Choroid plexus epithelial cell (primary cell): Measurements from ENCODE around the gene ELMO1.

Experiments
- DNase-seq: peaks from one replicate; pipeline ENCODE4 v3.0.0-alpha.2; 2010; ENCODE audit warnings: low read depth
- H3K4me3 ChIP-seq: 2 replicates; pipeline ENCODE4 v1.5.1; 2011; ENCODE audit warnings: low read depth, mild to moderate bottlenecking, control low read depth, low read length, moderate library complexity
- TF ChIP-seq, protein P1 (sequence below): conservative IDR thresholded peaks from 2 replicates; pipeline ENCODE4 v1.5.1; 2011; ENCODE audit warnings: low read depth, mild to moderate bottlenecking, control low read depth, inconsistent platforms, low read length, moderate library complexity

ELMO1 gene

DNA sequence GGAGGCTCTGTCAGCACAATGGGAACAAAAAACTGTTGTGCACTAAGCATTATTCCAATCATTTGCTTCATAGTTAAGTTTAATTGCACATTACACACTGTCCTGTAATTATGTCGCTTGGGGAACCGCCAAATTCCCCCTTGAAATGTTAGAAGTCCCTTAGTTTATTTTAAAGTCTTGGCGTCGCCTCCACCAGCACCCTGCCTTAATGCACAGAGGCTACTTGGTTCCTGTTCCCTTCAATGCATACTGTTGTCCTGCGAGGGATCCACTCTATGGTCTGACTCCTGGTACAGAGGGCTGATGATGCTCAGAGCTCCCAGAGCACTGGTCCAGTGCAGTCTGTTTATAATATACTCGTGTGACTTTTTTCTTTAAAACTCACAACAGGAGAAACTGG, 330.7 kb downstream of the ELMO1 start:
- DNase-seq: no peak
- TF ChIP-seq, protein P1, sequence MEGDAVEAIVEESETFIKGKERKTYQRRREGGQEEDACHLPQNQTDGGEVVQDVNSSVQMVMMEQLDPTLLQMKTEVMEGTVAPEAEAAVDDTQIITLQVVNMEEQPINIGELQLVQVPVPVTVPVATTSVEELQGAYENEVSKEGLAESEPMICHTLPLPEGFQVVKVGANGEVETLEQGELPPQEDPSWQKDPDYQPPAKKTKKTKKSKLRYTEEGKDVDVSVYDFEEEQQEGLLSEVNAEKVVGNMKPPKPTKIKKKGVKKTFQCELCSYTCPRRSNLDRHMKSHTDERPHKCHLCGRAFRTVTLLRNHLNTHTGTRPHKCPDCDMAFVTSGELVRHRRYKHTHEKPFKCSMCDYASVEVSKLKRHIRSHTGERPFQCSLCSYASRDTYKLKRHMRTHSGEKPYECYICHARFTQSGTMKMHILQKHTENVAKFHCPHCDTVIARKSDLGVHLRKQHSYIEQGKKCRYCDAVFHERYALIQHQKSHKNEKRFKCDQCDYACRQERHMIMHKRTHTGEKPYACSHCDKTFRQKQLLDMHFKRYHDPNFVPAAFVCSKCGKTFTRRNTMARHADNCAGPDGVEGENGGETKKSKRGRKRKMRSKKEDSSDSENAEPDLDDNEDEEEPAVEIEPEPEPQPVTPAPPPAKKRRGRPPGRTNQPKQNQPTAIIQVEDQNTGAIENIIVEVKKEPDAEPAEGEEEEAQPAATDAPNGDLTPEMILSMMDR: no peak
- no peak overlapping the region for H3K4me3 ChIP-seq

DNA sequence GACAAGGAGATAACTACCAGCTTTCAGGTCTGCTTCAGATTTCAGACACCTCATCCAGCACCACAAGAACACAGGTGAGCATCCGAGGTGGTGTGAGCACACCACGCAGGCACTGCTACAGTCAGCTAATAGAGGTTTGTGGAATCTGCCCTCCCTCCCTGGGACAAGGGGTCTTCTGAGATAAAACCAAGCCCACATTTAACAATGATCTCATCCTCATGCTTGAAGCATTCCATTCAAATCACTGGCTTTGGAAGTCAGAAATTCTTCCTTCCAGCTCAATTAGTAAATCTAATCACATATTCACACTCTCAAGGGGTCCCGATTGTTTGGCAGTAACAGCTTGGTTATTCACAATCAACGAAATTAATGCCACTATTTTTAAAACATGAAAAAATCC, 331.4 kb downstream of the ELMO1 start:
- no peak overlapping the region for H3K4me3 ChIP-seq
- TF ChIP-seq, protein P1: no peak
- DNase-seq: no peak

DNA sequence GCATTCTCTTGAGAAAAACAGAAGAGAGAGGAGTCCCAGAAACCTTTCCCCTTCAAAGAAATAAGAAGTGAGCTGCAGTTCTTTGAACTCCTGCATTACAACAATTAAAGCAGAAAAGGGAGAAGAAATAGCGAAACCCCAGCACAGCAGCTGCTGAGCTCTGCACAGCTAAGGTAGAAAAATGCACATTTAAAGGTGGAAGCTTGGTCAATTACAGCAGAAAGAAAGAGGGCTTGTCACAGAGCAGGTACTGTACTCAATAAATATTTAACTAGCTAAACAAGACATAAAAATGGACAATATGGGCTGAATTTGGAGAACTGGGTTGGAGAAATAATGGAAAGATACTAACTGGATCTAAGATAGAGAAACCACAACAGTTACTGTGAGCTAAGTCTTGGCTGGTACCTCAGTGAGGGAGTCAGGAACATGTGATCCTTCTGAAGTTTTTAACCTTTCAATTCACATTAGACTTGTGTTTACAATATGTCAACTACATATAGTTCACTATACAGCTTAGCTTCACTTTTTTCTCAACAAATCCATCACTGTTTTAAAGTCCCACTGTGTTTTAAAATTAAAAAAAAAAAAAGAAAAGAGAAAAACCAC, 332.5 kb downstream of the ELMO1 start:
- DNase-seq: no peak
- H3K4me3 ChIP-seq: no peak overlapping the region
- TF ChIP-seq, protein P1: no peak

DNA sequence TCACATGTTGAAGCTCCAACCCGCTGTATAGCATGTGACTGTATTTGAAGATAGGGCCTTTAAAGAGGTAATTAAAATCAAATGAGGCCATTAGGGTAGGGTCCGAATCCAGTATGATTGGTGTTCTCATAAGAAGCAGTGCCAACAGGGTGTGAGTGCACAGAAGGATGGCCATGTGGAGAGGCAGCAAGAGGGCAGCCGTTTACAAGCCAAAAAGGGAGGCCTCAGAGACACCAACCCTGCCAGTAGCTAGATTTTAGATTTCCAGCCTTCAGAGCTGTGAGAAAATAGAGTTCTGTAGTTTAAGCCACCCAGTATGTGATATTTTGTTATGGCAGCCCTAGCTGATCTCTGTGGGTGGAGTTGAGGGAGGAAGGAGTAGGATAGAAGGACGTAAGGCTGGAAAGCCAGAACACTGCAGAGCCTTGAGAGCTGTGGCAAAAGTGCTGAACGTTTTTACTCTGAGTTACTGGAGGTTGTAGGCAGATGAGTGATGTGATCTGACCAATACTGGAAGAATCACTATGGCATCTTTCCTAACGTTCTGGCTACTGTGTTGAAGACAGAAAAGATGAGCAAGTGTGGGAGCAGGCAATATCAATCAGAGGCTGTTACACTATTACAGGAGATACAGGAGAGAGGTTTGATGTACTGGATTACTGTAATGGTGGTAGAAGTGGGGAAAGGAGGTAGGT, 334.9 kb downstream of the ELMO1 start:
- no peak for DNase-seq
- TF ChIP-seq, protein P1: no peak
- H3K4me3 ChIP-seq: no peak overlapping the region

DNA sequence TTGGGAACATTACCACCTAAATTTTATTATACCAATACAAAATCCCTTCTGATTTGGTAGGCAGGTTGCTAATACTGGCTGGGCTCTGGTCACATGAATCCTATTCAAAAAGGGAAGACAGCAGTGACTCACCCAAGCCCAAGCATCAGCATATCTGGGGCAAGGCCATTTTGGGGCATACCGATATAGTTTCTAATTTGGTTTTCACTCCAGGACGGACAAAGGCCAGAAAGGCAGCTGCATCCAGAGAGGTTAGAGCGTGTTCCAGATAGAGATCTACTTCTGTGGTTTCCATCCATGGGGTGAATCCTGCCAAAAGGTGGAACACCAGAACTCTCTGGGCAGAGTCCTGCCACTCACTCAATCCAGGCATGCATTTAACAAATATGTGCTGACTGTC, 335.8 kb downstream of the ELMO1 start:
- DNase-seq: no peak
- TF ChIP-seq, protein P1: no peak
- no peak overlapping the region for H3K4me3 ChIP-seq

DNA sequence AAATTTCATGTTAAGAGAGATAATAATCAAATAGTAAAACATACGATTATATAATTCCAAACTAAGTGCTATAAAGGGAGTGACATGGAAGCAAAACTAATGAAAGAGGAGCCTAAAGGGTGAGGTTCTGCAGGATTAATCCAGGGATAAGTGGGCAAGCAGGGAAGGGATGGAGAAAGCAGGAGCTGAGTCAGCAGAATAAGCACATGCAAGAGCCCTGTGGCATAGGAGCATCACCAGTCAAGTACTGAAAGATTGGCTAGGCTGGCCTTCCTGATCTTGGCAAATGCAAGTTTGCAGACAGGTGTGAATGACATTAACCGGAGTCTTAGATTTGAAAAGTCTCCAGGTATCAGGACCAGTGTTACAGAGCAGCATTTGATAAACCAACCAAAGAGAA, 336.4 kb downstream of the ELMO1 start:
- H3K4me3 ChIP-seq: no peak overlapping the region
- no peak for DNase-seq
- TF ChIP-seq, protein P1: no peak

DNA sequence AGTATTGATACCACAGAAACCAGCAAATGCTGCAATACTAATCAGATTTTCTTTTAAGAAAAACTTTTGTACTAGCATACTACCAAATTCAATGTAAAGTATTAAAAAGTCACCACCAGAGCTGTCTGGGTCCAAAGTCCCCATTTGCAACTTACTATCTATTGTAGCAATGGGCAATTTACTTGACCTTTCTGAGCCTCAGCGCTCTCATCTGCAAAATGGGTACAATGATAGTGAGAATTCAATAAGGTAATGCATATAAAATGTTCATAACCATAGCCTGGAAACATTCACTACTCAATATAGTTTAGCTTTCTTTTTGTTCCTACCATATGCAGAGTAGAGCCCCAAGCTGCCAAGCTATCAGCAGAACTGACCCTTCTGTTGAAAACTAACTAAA, 337.2 kb downstream of the ELMO1 start:
- DNase-seq: no peak
- TF ChIP-seq, protein P1: no peak
- no peak overlapping the region for H3K4me3 ChIP-seq
